GM10266 (cell line): Measurements from ENCODE around the gene IQGAP1.

Experiments used
- DNase-seq: peaks from one replicate; pipeline ENCODE4 v3.0.0; 2012; ENCODE audit errors: extremely low spot score
- TF ChIP-seq, protein P1 (sequence below): IDR thresholded peaks from 2 replicates; pipeline ENCODE4 v1.5.1; 2012; ENCODE audit warnings: mild to moderate bottlenecking, low read depth; ENCODE audit not compliant: control insufficient read depth, insufficient read depth; ENCODE audit errors: missing control alignments

Gene IQGAP1

DNA sequence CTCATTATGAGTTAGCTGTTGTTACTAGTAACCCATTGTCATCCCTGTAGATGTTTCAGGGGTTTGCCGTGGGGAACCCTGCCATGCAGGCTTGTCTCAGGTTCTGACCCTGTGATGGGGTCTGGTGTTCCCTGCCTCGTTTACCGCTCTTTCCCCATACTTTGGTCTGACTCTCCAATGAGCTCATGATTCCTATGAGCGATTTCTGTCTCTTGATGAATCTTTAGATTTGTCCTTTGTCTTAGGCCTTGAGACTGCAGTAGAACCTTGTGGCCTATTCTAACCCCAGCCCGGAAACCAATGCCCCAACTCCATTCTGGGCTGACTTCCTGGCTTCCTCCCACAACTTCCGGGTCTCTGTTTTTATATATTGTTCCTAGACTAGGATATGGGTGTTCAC is 11.3 kb upstream of the IQGAP1 start:
- TF ChIP-seq, protein P1, sequence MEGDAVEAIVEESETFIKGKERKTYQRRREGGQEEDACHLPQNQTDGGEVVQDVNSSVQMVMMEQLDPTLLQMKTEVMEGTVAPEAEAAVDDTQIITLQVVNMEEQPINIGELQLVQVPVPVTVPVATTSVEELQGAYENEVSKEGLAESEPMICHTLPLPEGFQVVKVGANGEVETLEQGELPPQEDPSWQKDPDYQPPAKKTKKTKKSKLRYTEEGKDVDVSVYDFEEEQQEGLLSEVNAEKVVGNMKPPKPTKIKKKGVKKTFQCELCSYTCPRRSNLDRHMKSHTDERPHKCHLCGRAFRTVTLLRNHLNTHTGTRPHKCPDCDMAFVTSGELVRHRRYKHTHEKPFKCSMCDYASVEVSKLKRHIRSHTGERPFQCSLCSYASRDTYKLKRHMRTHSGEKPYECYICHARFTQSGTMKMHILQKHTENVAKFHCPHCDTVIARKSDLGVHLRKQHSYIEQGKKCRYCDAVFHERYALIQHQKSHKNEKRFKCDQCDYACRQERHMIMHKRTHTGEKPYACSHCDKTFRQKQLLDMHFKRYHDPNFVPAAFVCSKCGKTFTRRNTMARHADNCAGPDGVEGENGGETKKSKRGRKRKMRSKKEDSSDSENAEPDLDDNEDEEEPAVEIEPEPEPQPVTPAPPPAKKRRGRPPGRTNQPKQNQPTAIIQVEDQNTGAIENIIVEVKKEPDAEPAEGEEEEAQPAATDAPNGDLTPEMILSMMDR: no peak
- no peak for DNase-seq

- TF ChIP-seq, protein P1: no peak
- no peak for DNase-seq
Observed at GRCh38 chr15:90379263-90379662, 8.8 kb upstream of the IQGAP1 start.

DNA sequence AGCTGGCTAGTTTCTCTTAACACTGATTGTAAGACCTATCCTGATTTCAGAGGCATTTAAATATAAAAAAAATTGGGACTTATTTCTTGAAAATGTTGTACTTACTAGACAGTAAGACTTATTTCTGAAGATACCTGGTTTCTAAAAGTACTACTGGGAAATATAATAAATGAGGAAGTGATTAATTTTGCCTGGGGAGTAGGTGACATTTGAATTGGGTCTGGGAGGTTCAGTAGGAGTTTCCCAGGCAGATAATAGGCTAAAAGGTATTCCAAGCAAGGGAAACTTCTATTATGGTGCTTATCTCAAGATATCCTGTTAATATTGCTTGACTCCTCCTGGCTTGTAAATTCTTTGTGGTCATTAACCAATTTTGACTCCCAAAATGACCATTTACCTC is 6.5 kb upstream of the IQGAP1 start:
- TF ChIP-seq, protein P1: no peak
- no peak for DNase-seq

GRCh38 chr15:90382320-90382719 is 5.7 kb upstream of the IQGAP1 start:
- TF ChIP-seq, protein P1: no peak
- no peak for DNase-seq

GRCh38 chr15:90386221-90386620 is 1.8 kb upstream of the IQGAP1 start:
- TF ChIP-seq, protein P1: no peak
- no peak for DNase-seq

DNA sequence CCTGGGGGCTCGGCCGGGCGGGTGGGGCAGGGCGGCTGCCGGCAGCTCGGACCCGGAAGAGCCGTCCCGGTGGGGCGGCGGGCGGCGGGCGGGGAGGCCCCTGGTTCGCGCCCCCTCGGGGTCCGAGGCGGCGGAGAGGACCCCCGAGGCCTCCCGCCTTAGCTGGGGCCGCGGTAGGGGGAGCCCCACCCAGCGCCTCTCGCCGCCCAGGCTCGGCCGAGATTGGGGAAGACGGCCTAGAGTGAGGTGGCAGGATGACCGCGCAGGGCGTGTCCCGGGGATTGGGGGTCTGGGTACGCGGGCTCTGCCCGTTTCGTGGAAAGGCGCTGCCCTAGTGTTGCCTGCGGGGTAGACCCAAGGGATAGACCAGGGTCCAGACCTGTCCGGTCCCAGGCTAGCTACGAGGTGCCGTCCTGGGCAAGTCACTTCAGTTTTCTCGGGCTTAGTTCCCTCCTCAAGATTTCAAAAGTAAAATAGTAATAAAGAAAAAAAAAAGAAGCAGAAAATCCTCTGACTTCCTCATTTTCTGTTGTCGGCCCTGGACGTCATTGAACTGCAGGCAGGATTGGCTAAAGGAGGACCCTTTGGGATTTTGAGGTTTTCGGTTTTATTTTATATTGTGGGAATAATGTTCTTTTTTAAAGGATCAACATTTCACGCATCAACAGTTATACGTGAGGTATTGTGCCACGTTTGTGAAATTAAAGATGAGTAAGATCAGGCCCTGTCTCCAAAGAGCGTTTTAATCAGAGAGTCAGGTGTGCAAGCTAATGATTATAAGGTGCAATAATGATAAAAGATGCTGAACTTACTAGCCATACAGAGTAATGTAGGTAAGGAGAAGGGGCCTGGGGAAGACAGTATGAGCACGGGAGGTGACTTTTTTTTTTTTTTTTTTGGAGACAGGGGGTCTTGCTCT is 679 bp downstream of the IQGAP1 start:
- DNase-seq: peak; percentile 54
- TF ChIP-seq, protein P1: no peak

DNA sequence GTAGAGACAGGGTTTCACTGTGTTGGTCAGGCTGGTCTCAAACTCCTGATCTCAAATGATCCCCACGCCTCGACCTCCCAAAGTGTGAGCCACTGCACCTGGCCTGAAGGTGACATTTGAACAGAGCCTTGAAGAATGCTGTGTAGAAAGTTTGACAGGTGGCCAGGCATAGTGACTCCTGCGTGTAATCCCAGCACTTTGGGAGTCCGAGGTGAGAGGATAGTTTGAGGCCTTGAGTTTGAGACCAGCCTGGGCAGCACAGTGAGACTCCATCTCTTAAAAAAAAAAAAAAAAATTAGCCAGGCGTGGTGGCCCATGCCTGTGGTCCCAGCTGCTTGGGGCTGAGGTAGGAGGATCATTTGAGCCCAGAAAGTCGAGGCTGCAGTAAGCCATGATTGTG is 1.5 kb downstream of the IQGAP1 start:
- TF ChIP-seq, protein P1: no peak
- DNase-seq: no peak
